K562 (cell line): ENCODE data around the gene ZSWIM3. TPM values are rescaled to one million over a fixed set of nuclear protein-coding genes. Genes with fewer than 3 reads are reported as not detected.

Source experiments
- NRF1 ChIP-seq, 2 experiments: fragments of 450-650 bp; IDR thresholded peaks in 1 of 2; conservative IDR thresholded peaks in 1 of 2; 2 replicates each; pipeline ENCODE4 v1.6.1; 2014; ENCODE audit warnings: mild to moderate bottlenecking in 2 of 2
- PYGO2 ChIP-seq: fragments of 450-650 bp; IDR thresholded peaks from 2 replicates; pipeline ENCODE4 v1.6.1; 2016; ENCODE audit warnings: mild to moderate bottlenecking, missing genetic modification characterization, moderate library complexity, missing compliant biosample characterization
- ZBTB11 ChIP-seq, 3 experiments: fragments of 200-800 bp in 1 of 3; fragments of 250-450 bp in 1 of 3; fragments of 450-650 bp in 1 of 3; sonication (Bioruptor Pico) in 1 of 3; sonication (Bioruptor generic) in 1 of 3; formaldehyde crosslinking in 1 of 3; IDR thresholded peaks; 2 replicates each; pipeline versions ENCODE4 v1.6.1 to v1.8.0; 2016 to 2022; ENCODE audit warnings: mild to moderate bottlenecking in 2 of 3, missing genetic modification characterization in 2 of 3, missing compliant biosample characterization in 1 of 3, moderate library complexity in 1 of 3
- polyA plus RNA-seq, 8 experiments: library from polyadenylated mRNA; depleted of rRNA in 4 of 8; stranded (reverse) in 5 of 8; unstranded in 3 of 8; fragments of >200 nt; fragmentation: Nextera tagmentation in 2 of 8; fragmentation: Illumina TruSeq in 1 of 8; extraction: Ambion mirVana in 2 of 8; extraction: Trizol in 1 of 8; gene quantifications; 2 replicates each; pipeline versions ENCODE4 v1.2.1 to v1.2.3, GENCODE V29; 2011 to 2014; ENCODE audit warnings: inconsistent platforms in 1 of 8, missing spikeins in 1 of 8
- total RNA-seq, 7 experiments: library from RNA; depleted of rRNA in 6 of 7; stranded (reverse); fragments of >200 nt in 6 of 7; fragmentation: Illumina TruSeq in 2 of 7; extraction: Trizol in 2 of 7; gene quantifications; 2 replicates each; pipeline versions ENCODE4 v1.2.1 to v1.2.3, GENCODE V29; 2011 to 2021; ENCODE audit warnings: low replicate concordance in 1 of 7

ZSWIM3 gene
- total and polyA plus RNA-seq, 9 of the 15 experiments (the other 6 are each of a cell fraction or from before 2014, with no cell fraction given): 1.7 to 4.3 (median 2.9) TPM

GRCh38 chr20:45857114-45857881 is at the start of gene ZSWIM3, which contains the start of gene ACOT8 (continued):
- TF ChIP-seq NRF1 (conservative IDR thresholded peaks at IDR 0.05 in 1 of 2, IDR thresholded peaks at IDR 0.05 in 1 of 2): peak in 1 of 2 experiments; percentile 36; a peak in 3 of 4 replicates
- peak in 2 of 3 experiments; percentile 41 to 78; a peak in 2 of 6 replicates for TF ChIP-seq ZBTB11 (CRISPR knock-in tag; IDR thresholded peaks at IDR 0.05)
- no peak for TF ChIP-seq PYGO2 (tag)
